HEK293T (cell line): ENCODE results near the gene XPNPEP1.

Experiments
- BHLHE40 ChIP-seq: fragments of 450-650 bp; IDR thresholded peaks from 2 replicates; pipeline ENCODE4 v1.6.1; 2016; ENCODE audit warnings: mild to moderate bottlenecking, moderate library complexity, borderline replicate concordance
- FOXA1 ChIP-seq: fragments of 450-650 bp; IDR thresholded peaks from 2 replicates; pipeline ENCODE4 v1.6.1; 2016; ENCODE audit warnings: mild to moderate bottlenecking
- FOXM1 ChIP-seq: fragments of 450-650 bp; IDR thresholded peaks from 2 replicates; pipeline ENCODE4 v1.6.1; 2017; ENCODE audit warnings: mild to moderate bottlenecking, borderline replicate concordance
- HDGF ChIP-seq: fragments of 450-650 bp; IDR thresholded peaks from 2 replicates; pipeline ENCODE4 v1.6.1; 2017; ENCODE audit warnings: antibody characterized with exemption, borderline replicate concordance
- L3MBTL2 ChIP-seq: fragments of 450-650 bp; conservative IDR thresholded peaks from 2 replicates; pipeline ENCODE4 v1.6.1; 2016; ENCODE audit warnings: mild to moderate bottlenecking
- PKNOX1 ChIP-seq: fragments of 450-650 bp; IDR thresholded peaks from 2 replicates; pipeline ENCODE4 v1.6.1; 2016
- SP1 ChIP-seq: fragments of 450-650 bp; IDR thresholded peaks from 2 replicates; pipeline ENCODE4 v1.6.1; 2017
- SUZ12 ChIP-seq: fragments of 450-650 bp; IDR thresholded peaks from 2 replicates; pipeline ENCODE4 v1.6.1; 2016; ENCODE audit warnings: mild to moderate bottlenecking
- TARDBP ChIP-seq: fragments of 450-650 bp; IDR thresholded peaks from 2 replicates; pipeline ENCODE4 v1.6.1; 2016
- ZNF384 ChIP-seq: fragments of 450-650 bp; IDR thresholded peaks from 2 replicates; pipeline ENCODE4 v1.6.1; 2016

- TF ChIP-seq L3MBTL2: no peak
- TF ChIP-seq BHLHE40: no peak
- no peak for TF ChIP-seq ZNF384
- no peak for TF ChIP-seq FOXA1
- no peak for TF ChIP-seq TARDBP
- TF ChIP-seq SP1: no peak
- no peak for TF ChIP-seq FOXM1
- TF ChIP-seq SUZ12: no peak
- TF ChIP-seq PKNOX1: no peak
- TF ChIP-seq HDGF: no peak
Measured at GRCh38 chr10:109911903-109912302, 11.4 kb downstream of the XPNPEP1 start.
